MM.1S (cell line): ENCODE results near the gene CDH12.

ENCODE experiments used
- DNase-seq: peaks from one replicate; pipeline ENCODE4 v3.0.0-alpha.2; 2015
- H2AFZ ChIP-seq: fragments of 300-600 bp; sonication (generic); 2 replicates; pipeline ENCODE4 v1.6.0; 2016; ENCODE audit warnings: antibody characterized with exemption, low read length
- H3F3A ChIP-seq: fragments of 300-600 bp; sonication (generic); 2 replicates; pipeline ENCODE4 v1.6.1; 2016; ENCODE audit warnings: mild to moderate bottlenecking, antibody characterized with exemption, low read length, moderate library complexity, mixed read lengths; ENCODE audit not compliant: insufficient read depth
- H3K27ac ChIP-seq: fragments of 300-600 bp; sonication (generic); 2 replicates; pipeline ENCODE4 v1.5.1; 2016; ENCODE audit warnings: mild to moderate bottlenecking, low read length
- H3K27me3 ChIP-seq: fragments of 300-600 bp; sonication (generic); replicated peaks from 2 replicates; pipeline ENCODE4 v1.6.0; 2016; ENCODE audit warnings: low read length; ENCODE audit not compliant: insufficient read depth
- H3K36me3 ChIP-seq: fragments of 300-600 bp; sonication (generic); replicated peaks from 2 replicates; pipeline ENCODE4 v1.6.1; 2016; ENCODE audit warnings: mild to moderate bottlenecking, low read length, mixed read lengths; ENCODE audit not compliant: insufficient read depth
- H3K4me1 ChIP-seq: fragments of 300-600 bp; sonication (generic); 2 replicates; pipeline ENCODE4 v1.6.1; 2016; ENCODE audit warnings: low read length, mixed read lengths
- H3K4me2 ChIP-seq: fragments of 300-600 bp; sonication (generic); 2 replicates; pipeline ENCODE4 v1.6.0; 2016; ENCODE audit warnings: low read depth, low read length
- H3K4me3 ChIP-seq: fragments of 300-600 bp; sonication (generic); 2 replicates; pipeline ENCODE4 v1.5.1; 2016; ENCODE audit warnings: low read length, mixed read lengths
- H3K79me2 ChIP-seq: fragments of 300-600 bp; sonication (generic); 2 replicates; pipeline ENCODE4 v1.6.1; 2016; ENCODE audit warnings: mixed run types, low read length, mixed read lengths
- H3K9ac ChIP-seq: fragments of 300-600 bp; sonication (generic); 2 replicates; pipeline ENCODE4 v1.6.1; 2016; ENCODE audit warnings: low read length, mixed read lengths
- H3K9me2 ChIP-seq: fragments of 300-600 bp; sonication (generic); replicated peaks from 2 replicates; pipeline ENCODE4 v1.6.1; 2016; ENCODE audit warnings: mild to moderate bottlenecking, low read length, mixed read lengths; ENCODE audit not compliant: insufficient read depth
- H3K9me3 ChIP-seq: fragments of 300-600 bp; sonication (generic); replicated peaks from 2 replicates; pipeline ENCODE4 v1.6.1; 2016; ENCODE audit warnings: mild to moderate bottlenecking, low read length, mixed read lengths; ENCODE audit not compliant: insufficient read depth
- H4K20me1 ChIP-seq: fragments of 300-600 bp; sonication (generic); 2 replicates; pipeline ENCODE4 v1.6.1; 2016; ENCODE audit warnings: mild to moderate bottlenecking, low read length, moderate library complexity, mixed read lengths; ENCODE audit not compliant: insufficient read depth
- CTCF ChIP-seq: fragments of 300-600 bp; sonication (generic); IDR thresholded peaks from 2 replicates; pipeline ENCODE4 v1.5.1; 2016; ENCODE audit warnings: antibody characterized with exemption, low read length, mixed read lengths
- EZH2 ChIP-seq: fragments of 300-600 bp; sonication (generic); optimal IDR thresholded peaks from 2 replicates; pipeline ENCODE3; 2017; ENCODE audit warnings: low read depth, mild to moderate bottlenecking, antibody characterized with exemption, low read length, mixed read lengths
- EZH2phosphoT487 ChIP-seq: fragments of 300-600 bp; sonication (generic); IDR thresholded peaks from 2 replicates; pipeline ENCODE4 v1.6.1; 2018; ENCODE audit warnings: antibody characterized with exemption, low read length

Gene CDH12

GRCh38 chr5:22391956-22392355, 461.2 kb downstream of the CDH12 start:
- Histone ChIP-seq H3K27me3 (no peaks in the 10 kb centered on the region), H4K20me1 (no peaks in the 10 kb centered on the region), H3K9me2 (no peaks in the 10 kb centered on the region), H3K9me3 (no peaks in the 10 kb centered on the region), H2AFZ (no peak overlapping the region), H3K79me2 (no peaks in the 10 kb centered on the region), H3F3A (no peaks in the 10 kb centered on the region), H3K4me3 (no peak overlapping the region), H3K4me2 (no peak overlapping the region), H3K9ac (no peak overlapping the region), H3K36me3 (no peaks in the 10 kb centered on the region), H3K4me1 (no peaks in the 10 kb centered on the region), H3K27ac (no peak overlapping the region)
- DNase-seq, result no peak
- TF ChIP-seq EZH2, result no peak
- TF ChIP-seq EZH2phosphoT487, result no peak
- no peak for TF ChIP-seq CTCF

GRCh38 chr5:22390888-22391287, 462.3 kb downstream of the CDH12 start:
- Histone ChIP-seq H3K79me2 (no peaks in the 10 kb centered on the region), H3K9me2 (no peaks in the 10 kb centered on the region), H3K9me3 (no peaks in the 10 kb centered on the region), H3F3A (no peaks in the 10 kb centered on the region), H3K36me3 (no peaks in the 10 kb centered on the region), H3K9ac (no peak overlapping the region), H3K4me1 (no peaks in the 10 kb centered on the region), H3K4me3 (no peak overlapping the region), H3K27me3 (no peaks in the 10 kb centered on the region), H3K27ac (no peak overlapping the region), H3K4me2 (no peak overlapping the region), H4K20me1 (no peaks in the 10 kb centered on the region), H2AFZ (no peak overlapping the region)
- TF ChIP-seq EZH2phosphoT487 (no peak), EZH2 (no peak), CTCF (no peak)
- no peak for DNase-seq

- H3K27me3 ChIP-seq, result no peaks in the 10 kb centered on the region
- no peaks in the 10 kb centered on the region for H3K9me2 ChIP-seq
- DNase-seq, result no peak
- TF ChIP-seq EZH2phosphoT487, result no peak
- TF ChIP-seq EZH2, result no peak
- TF ChIP-seq CTCF, result no peak
- H3K4me3 ChIP-seq, result no peak overlapping the region
- H2AFZ ChIP-seq, result no peak overlapping the region
- H3K36me3 ChIP-seq, result no peaks in the 10 kb centered on the region
- H3F3A ChIP-seq, result no peaks in the 10 kb centered on the region
- no peak overlapping the region for H3K4me2 ChIP-seq
- H4K20me1 ChIP-seq, result no peaks in the 10 kb centered on the region
- H3K79me2 ChIP-seq, result no peaks in the 10 kb centered on the region
- H3K9ac ChIP-seq, result no peak overlapping the region
- no peaks in the 10 kb centered on the region for H3K4me1 ChIP-seq
- no peak overlapping the region for H3K27ac ChIP-seq
- no peaks in the 10 kb centered on the region for H3K9me3 ChIP-seq
Measured at GRCh38 chr5:22372826-22373660, 480.1 kb downstream of the CDH12 start.
